GM19328 (cell line): ENCODE results near the gene MRPL43.

Experiments
- ATAC-seq: cut with Tn5 transposase; IDR thresholded peaks from one replicate; pipeline ENCODE4 v1.9.1; 2021; ENCODE audit warnings: mild to moderate bottlenecking, moderate library complexity; ENCODE audit not compliant: unreplicated experiment

The MRPL43 gene

GRCh38 chr10:100968863-100969186 lies 18.5 kb downstream of the MRPL43 start:
- ATAC-seq, result no peak

- no peak for ATAC-seq
These were observed 19.1 kb downstream of the MRPL43 start for GRCh38 chr10:100968062-100968736.

- no peak for ATAC-seq
These were observed 20.0 kb downstream of the MRPL43 start for GRCh38 chr10:100967332-100967731.

- ATAC-seq, result no peak
These were observed 20.4 kb downstream of the MRPL43 start for GRCh38 chr10:100966887-100967286.

- ATAC-seq, result no peak
These were observed 21.5 kb downstream of the MRPL43 start for GRCh38 chr10:100965820-100966219.

GRCh38 chr10:100963826-100964225 lies 23.5 kb downstream of the MRPL43 start:
- no peak for ATAC-seq

- ATAC-seq, result no peak
These were observed 24.8 kb downstream of the MRPL43 start for GRCh38 chr10:100962351-100963080.

GRCh38 chr10:100960251-100960650 lies 27.0 kb downstream of the MRPL43 start:
- no peak for ATAC-seq

GRCh38 chr10:100948916-100949315 lies 38.4 kb downstream of the MRPL43 start:
- ATAC-seq, result no peak

- ATAC-seq, result no peak
These were observed 41.5 kb downstream of the MRPL43 start for GRCh38 chr10:100945754-100946153.

GRCh38 chr10:100943508-100943907 lies 43.8 kb downstream of the MRPL43 start:
- ATAC-seq, result no peak

- no peak for ATAC-seq
These were observed 45.1 kb downstream of the MRPL43 start for GRCh38 chr10:100942229-100942628.

GRCh38 chr10:100939763-100940344 lies 47.4 kb downstream of the MRPL43 start:
- ATAC-seq, result no peak
